DMS53 treated with DMSO at 0.1 percent for 48 hours (cell line): ENCODE data around the gene HBA1.
"Not testable (repeated sequence)": the region's sequence is repeated elsewhere in the genome, so short reads cannot be mapped to it uniquely, and the experiment has no call there.

Source experiments
- DNase-seq: peaks from one replicate; lab custom pipeline; 2025; ENCODE audit not compliant: unreplicated experiment; lab: John Stamatoyannopoulos, UW

The HBA1 gene

GRCh38 chr16:193441-193840 lies 17.0 kb downstream of the HBA1 start:
- no peak for DNase-seq

- no peak for DNase-seq
Measured at GRCh38 chr16:194516-194915, 18.0 kb downstream of the HBA1 start.

- no peak for DNase-seq
Measured at GRCh38 chr16:200388-200787, 23.9 kb downstream of the HBA1 start.

GRCh38 chr16:203246-203645 lies 26.8 kb downstream of the HBA1 start:
- no peak for DNase-seq

GRCh38 chr16:204046-204445 lies 27.6 kb downstream of the HBA1 start:
- DNase-seq = not testable (repeated sequence)

GRCh38 chr16:209359-209758 lies 32.9 kb downstream of the HBA1 start:
- not testable (repeated sequence) for DNase-seq

GRCh38 chr16:211631-212180 lies 35.2 kb downstream of the HBA1 start:
- not testable (repeated sequence) for DNase-seq

- DNase-seq = no peak
Measured at GRCh38 chr16:212999-213398, 36.5 kb downstream of the HBA1 start.

- no peak for DNase-seq
Measured at GRCh38 chr16:220021-220420, 43.5 kb downstream of the HBA1 start.
